ENCODE measurements around the gene MMD2.

The MMD2 gene

DNA sequence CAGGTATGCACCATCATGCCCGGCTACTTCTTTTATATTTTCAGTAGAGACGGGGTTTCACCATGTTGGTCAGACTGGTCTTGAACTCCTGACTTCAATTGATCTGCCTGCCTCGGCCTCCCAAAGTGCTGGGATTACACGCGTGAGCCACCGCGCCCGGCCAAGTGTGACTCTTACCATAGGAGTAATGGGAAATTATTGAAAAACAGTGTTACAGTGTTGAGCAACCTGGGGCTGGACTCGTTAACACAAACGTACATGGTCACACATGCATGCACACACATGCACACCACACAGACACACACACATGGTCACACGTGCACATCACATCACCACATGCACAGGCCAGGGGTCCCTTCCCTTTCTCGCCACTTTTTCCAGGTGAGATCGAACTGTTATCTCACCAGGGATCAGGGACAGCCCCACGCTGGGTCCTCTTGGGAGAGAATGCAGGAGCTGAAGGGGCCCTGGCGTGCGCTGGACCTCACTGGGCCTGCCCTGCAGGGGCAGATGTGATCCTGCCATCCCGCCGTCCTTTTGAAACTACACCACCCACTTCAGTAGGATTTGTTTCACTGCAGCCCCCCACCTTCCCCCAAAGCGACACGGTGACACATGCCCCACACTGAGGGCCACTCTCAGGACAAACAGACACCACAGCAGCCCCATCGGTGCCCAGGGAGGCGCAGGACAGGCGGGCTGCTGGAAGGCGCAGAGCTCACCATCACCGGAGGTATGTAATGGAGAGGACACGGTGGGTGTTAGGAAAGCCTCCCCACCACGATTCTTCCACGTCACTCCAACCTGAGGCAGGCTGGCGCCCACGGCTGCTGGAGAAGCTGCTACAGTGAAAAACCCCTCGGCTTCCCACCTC lies 85.7 kb downstream of the MMD2 start:
- no peak overlapping the region for H3K9ac ChIP-seq
- H3K27ac ChIP-seq, result peak overlapping the region in 1 of 11 experiments; percentile 14; a peak in 1 of 22 replicates
- peak overlapping the region; percentile 46 to 87 (median 78); a peak in 20 of 22 replicates for H3K4me2 ChIP-seq
- peaks cover 0 to 30% (median 15%) of the 10 kb centered on the region in 11 experiments; a peak in 11 of 22 replicates for H3K36me3 ChIP-seq
- peaks cover 0 to 38% (median 17%) of the 10 kb centered on the region in 11 experiments; a peak in 13 of 22 replicates for H3K27me3 ChIP-seq
- TF ChIP-seq Cebpa-rat (IDR thresholded peaks at IDR 0.05), result 0 out of 22 replicates have a peak, but pooled peaks of 1 of the 11 experiments have one; percentile 6
- H3K9me3 ChIP-seq (replicated peaks in 1 of 11), result peaks cover 0 to 9% (median 7%) of the 10 kb centered on the region in 11 experiments; a peak in 17 of 22 replicates
- H4K20me1 ChIP-seq, result peaks cover 0 to 19% (median 0%) of the 10 kb centered on the region in 11 experiments; a peak in 6 of 22 replicates
- no peak overlapping the region for H3K4me3 ChIP-seq
- H3K4me1 ChIP-seq, result peaks cover 22 to 76% (median 54%) of the 10 kb centered on the region in 10 experiments

DNA sequence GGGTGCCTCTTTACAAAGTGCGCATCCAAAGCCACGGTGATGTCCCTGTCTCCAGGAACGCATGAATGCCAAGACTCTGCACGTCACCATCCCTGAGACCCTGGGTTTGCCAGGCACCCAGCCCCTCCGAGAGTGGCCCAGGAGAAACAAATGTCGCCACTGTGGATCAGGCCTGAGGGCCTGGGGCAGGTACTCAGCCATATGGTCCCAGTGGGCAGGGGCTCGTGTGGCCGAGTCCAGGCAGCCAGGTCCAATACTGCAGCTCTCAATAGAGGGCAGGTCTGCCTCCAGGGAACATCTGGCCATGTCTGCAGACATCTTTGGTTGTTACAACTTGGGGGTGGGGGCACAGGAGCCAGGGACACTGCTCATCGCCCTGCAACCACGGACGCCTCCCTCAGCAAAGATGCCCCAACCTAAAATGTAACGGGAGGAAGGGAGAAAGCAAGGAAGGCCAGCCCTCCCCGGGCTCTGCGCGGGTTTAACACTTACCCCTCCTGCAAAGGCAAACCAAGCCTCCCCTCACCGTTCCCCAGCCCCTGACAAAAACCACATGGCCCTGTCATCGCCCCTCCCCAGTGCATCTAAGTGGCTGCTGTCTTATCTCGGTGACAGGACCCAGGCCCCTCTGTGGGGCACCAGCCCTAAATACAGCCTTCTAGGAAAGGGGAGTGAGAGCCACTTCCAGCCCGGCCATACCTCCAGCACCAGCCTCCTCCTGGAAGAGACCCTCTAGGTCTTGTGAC lies 86.9 kb downstream of the MMD2 start:
- H4K20me1 ChIP-seq, result peaks cover 0 to 19% (median 0%) of the 10 kb centered on the region in 11 experiments; a peak in 6 of 22 replicates
- H3K9me3 ChIP-seq (replicated peaks in 1 of 11), result peaks cover 0 to 21% (median 11%) of the 10 kb centered on the region in 11 experiments; a peak in 17 of 22 replicates
- peaks cover 22 to 64% (median 54%) of the 10 kb centered on the region in 10 experiments for H3K4me1 ChIP-seq
- peak overlapping the region in 10 of 11 experiments; percentile 52 to 87 (median 78); a peak in 20 of 22 replicates for H3K4me2 ChIP-seq
- no peak for TF ChIP-seq Cebpa-rat (IDR thresholded peaks at IDR 0.05)
- H3K36me3 ChIP-seq, result peaks cover 0 to 18% (median 7%) of the 10 kb centered on the region in 11 experiments; a peak in 10 of 22 replicates
- H3K9ac ChIP-seq, result peak overlapping the region in 5 of 11 experiments; percentile 6 to 27 (median 19); a peak in 6 of 22 replicates
- H3K27ac ChIP-seq, result peak overlapping the region in 2 of 11 experiments; percentile 3 to 14; a peak in 2 of 22 replicates
- no peak overlapping the region; a peak in 1 of 20 replicates for H3K4me3 ChIP-seq
- H3K27me3 ChIP-seq, result peaks cover 0 to 38% (median 17%) of the 10 kb centered on the region in 11 experiments; a peak in 13 of 22 replicates

DNA sequence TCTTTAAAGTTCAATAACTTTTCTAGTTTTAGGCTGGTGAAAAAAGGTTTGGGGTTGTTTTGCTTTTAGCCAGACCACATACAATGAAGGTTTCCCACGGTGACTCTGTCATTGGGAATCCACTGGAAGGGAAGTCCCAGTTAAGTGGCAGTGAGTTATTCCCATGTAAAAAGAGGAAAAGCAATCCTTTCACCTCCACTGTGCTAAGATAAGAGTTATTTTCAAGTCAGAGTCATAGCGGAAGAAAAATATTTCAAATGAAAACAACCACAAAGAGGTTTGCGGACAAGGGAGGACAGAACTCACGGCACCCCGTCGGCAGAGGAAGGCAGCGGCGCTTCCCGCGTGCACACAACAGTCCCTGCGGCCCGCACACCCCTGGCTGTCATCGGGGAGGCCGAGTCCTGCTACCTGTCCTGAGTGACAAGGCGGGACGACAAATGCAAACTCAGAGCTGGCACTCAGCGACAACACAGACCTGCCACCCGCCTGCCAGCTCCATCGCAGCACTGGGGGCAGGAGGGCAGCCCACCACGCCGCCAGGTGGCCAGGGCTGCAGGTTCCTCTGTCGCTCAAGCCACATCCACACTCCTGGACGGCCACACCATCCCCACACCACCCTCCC lies 87.8 kb downstream of the MMD2 start:
- H3K36me3 ChIP-seq, result peaks cover 0 to 14% (median 0%) of the 10 kb centered on the region in 11 experiments; a peak in 4 of 22 replicates
- H3K4me1 ChIP-seq, result peaks cover 22 to 59% (median 54%) of the 10 kb centered on the region in 10 experiments
- peaks cover 0 to 19% (median 0%) of the 10 kb centered on the region in 11 experiments; a peak in 6 of 22 replicates for H4K20me1 ChIP-seq
- H3K4me3 ChIP-seq, result no peak overlapping the region; a peak in 1 of 20 replicates
- H3K9ac ChIP-seq, result peak overlapping the region in 4 of 11 experiments; percentile 1 to 32 (median 14); a peak in 4 of 22 replicates
- no peak overlapping the region for H3K27ac ChIP-seq
- H3K27me3 ChIP-seq, result peaks cover 0 to 38% (median 17%) of the 10 kb centered on the region in 11 experiments; a peak in 13 of 22 replicates
- peaks cover 0 to 26% (median 13%) of the 10 kb centered on the region in 11 experiments; a peak in 18 of 22 replicates for H3K9me3 ChIP-seq (replicated peaks in 1 of 11)
- peak overlapping the region; percentile 52 to 87 (median 78) for H3K4me2 ChIP-seq
- no peak for TF ChIP-seq Cebpa-rat (IDR thresholded peaks at IDR 0.05)

DNA sequence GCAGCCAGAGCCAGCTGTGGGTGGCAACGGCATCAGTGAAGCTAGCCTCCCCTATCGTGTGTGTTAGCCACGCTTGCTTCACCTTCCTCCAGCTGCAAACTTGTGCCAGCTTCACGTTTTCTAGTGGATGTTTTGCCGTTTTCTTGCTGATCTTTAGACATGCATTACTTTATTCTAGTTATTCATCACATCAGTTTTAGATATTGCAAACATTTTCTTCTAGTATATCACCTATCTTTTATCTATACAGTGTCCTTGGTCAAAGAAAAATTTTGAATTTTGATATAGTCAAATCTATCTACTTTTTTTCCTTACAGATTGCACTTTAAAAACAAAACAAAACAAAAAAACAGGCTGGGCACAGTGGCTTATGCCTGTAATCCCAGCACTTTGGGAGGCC lies 90.5 kb downstream of the MMD2 start:
- TF ChIP-seq Cebpa-rat (IDR thresholded peaks at IDR 0.05), result no peak

GRCh38 chr7:4866528-4867496 lies 92.2 kb downstream of the MMD2 start:
- H3K27me3 ChIP-seq, result peaks cover 0 to 20% (median 9%) of the 10 kb centered on the region in 11 experiments; a peak in 13 of 22 replicates
- peaks cover 24 to 51% (median 43%) of the 10 kb centered on the region in 11 experiments for H3K9me3 ChIP-seq (replicated peaks in 1 of 11)
- H4K20me1 ChIP-seq, result peaks cover 0 to 12% (median 0%) of the 10 kb centered on the region in 11 experiments; a peak in 5 of 22 replicates
- H3K4me1 ChIP-seq, result peaks cover 9 to 32% (median 28%) of the 10 kb centered on the region in 10 experiments
- no peak for TF ChIP-seq Cebpa-rat (IDR thresholded peaks at IDR 0.05)
- no peak overlapping the region for H3K9ac ChIP-seq
- no peak overlapping the region for H3K27ac ChIP-seq
- H3K4me3 ChIP-seq, result no peak overlapping the region
- peaks cover 0 to 27% (median 9%) of the 10 kb centered on the region in 11 experiments; a peak in 12 of 22 replicates for H3K36me3 ChIP-seq
- no peak overlapping the region for H3K4me2 ChIP-seq

More for the DNA sequence above, 90.5 kb downstream of the MMD2 start:
- H3K27ac ChIP-seq, result no peak overlapping the region
- H3K4me1 ChIP-seq, result peaks cover 22 to 49% (median 45%) of the 10 kb centered on the region in 10 experiments
- H3K9ac ChIP-seq, result no peak overlapping the region
- H3K36me3 ChIP-seq, result peaks cover 0 to 20% (median 0%) of the 10 kb centered on the region in 11 experiments; a peak in 8 of 22 replicates
- H3K4me2 ChIP-seq, result peak overlapping the region in 1 of 11 experiments; percentile 78; a peak in 2 of 22 replicates
- H4K20me1 ChIP-seq, result peaks cover 0 to 19% (median 0%) of the 10 kb centered on the region in 11 experiments; a peak in 6 of 22 replicates
- H3K9me3 ChIP-seq (replicated peaks in 1 of 11), result peaks cover 7 to 34% (median 26%) of the 10 kb centered on the region in 11 experiments
- H3K27me3 ChIP-seq, result peaks cover 0 to 37% (median 17%) of the 10 kb centered on the region in 11 experiments; a peak in 13 of 22 replicates
- H3K4me3 ChIP-seq, result no peak overlapping the region

DNA sequence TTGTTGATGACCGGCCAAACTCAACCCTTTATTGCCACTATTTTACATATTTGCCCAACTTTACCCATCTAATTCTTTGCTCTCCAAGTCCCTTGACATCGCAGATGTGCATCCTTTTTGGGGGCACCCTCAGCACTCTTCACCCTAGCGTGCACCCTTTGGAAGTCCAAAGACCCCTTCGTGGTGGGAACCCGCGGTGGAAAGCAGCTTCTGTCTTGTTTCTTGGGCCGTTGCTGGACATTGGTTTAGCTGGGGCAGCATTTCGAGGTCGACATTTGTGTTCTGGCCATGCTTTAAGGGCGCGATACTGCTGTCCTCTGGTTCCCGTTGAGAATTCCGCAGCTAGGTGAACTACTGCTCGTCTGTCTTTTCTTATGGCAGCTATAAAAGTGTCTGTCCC lies 96.8 kb downstream of the MMD2 start:
- Histone ChIP-seq H3K4me2 (no peak overlapping the region), H4K20me1 (no peaks in the 10 kb centered on the region), H3K4me1 (peaks cover 0 to 6% (median 0%) of the 10 kb centered on the region in 10 experiments; a peak in 1 of 20 replicates), H3K27me3 (no peaks in the 10 kb centered on the region), H3K9me3 (replicated peaks in 1 of 11) (peaks cover 30 to 45% (median 39%) of the 10 kb centered on the region in 11 experiments), H3K9ac (no peak overlapping the region), H3K4me3 (no peak overlapping the region), H3K36me3 (peaks cover 0 to 26% (median 11%) of the 10 kb centered on the region in 11 experiments; a peak in 12 of 22 replicates), H3K27ac (no peak overlapping the region)
- no peak for TF ChIP-seq Cebpa-rat (IDR thresholded peaks at IDR 0.05)

- Histone ChIP-seq H3K27me3 (no peaks in the 10 kb centered on the region), H3K36me3 (peaks cover 0 to 22% (median 11%) of the 10 kb centered on the region in 11 experiments; a peak in 11 of 22 replicates), H3K27ac (no peak within 1 kb of the TSS), H3K4me2 (no peak within 1 kb of the TSS), H3K4me1 (peaks cover 0 to 7% (median 0%) of the 10 kb centered on the region in 10 experiments; a peak in 1 of 20 replicates), H3K4me3 (no peak within 1 kb of the TSS), H3K9me3 (replicated peaks in 1 of 11) (peaks cover 30 to 45% (median 36%) of the 10 kb centered on the region in 11 experiments), H4K20me1 (no peaks in the 10 kb centered on the region), H3K9ac (no peak within 1 kb of the TSS)
- TF ChIP-seq Cebpa-rat (IDR thresholded peaks at IDR 0.05), result no peak
Measured at GRCh38 chr7:4861673-4862072, 97.3 kb downstream of the MMD2 start, which contains the start of gene PAPOLB. Gene PAPOLB, minus strand, starts transcription at chr7:4862030. Its CDS starts 220 bp downstream, at chr7:4861810.
